Astrocyte (in vitro differentiated cells and primary cell): ENCODE data around the gene TOLLIP.

Experiments used
- CTCF ChIP-seq: IDR thresholded peaks from 2 replicates; pipeline ENCODE4 v1.5.1; 2011; ENCODE audit warnings: low read depth, mild to moderate bottlenecking, inconsistent platforms, low read length, moderate library complexity; ENCODE audit not compliant: insufficient read depth
- EZH2 ChIP-seq: IDR thresholded peaks from 2 replicates; pipeline ENCODE4 v1.6.1; 2012; ENCODE audit warnings: mild to moderate bottlenecking, low read length, inconsistent platforms; ENCODE audit not compliant: insufficient read depth

DNA sequence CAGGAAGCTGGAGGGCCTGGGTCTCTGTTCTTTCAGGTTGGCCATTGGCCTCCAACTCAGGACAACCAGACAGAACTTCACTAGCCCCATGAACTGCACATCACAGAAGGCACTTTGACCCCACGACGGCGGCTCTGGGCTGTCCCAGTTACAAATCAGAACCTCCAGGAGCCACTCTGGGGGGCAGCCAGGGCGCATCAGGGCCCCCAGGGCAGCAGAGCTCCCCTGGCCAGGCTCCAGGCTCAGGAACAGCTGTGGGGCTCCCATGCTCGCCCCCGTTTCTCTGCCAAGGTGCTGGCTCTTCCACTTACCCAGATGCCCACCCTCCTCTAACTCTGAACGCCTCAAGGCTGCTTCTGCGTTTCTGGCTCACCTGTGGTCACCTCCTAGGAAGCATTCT, 25.5 kb downstream of the TOLLIP start:
- TF ChIP-seq CTCF (no peak), EZH2 (no peak)
